HCT116 (cell line): ENCODE measurements around the gene ICOSLG.

Source experiments
- CTCF ChIP-seq, 3 experiments: fragments of 200-600 bp in 1 of 3; sonication (generic) in 1 of 3; IDR thresholded peaks in 2 of 3; conservative IDR thresholded peaks in 1 of 3; 2 replicates each; pipeline ENCODE4 v1.5.1; 2012 to 2017; ENCODE audit warnings: low read depth in 2 of 3, low read length in 2 of 3, antibody characterized with exemption in 1 of 3, borderline replicate concordance in 1 of 3, control low read depth in 1 of 3, mild to moderate bottlenecking in 1 of 3, mixed read lengths in 1 of 3, mixed run types in 1 of 3, moderate library complexity in 1 of 3; ENCODE audit not compliant: insufficient read depth in 1 of 3
- EZH2 ChIP-seq: fragments of 200-600 bp; sonication (generic); IDR thresholded peaks from 2 replicates; pipeline ENCODE4 v1.6.1; 2017; ENCODE audit warnings: antibody characterized with exemption, mixed run types
- POLR2A ChIP-seq: IDR thresholded peaks from 2 replicates; pipeline ENCODE4 v1.7.0; 2011; ENCODE audit warnings: borderline replicate concordance; ENCODE audit not compliant: insufficient read depth, insufficient read length; ENCODE audit errors: extremely low read depth
- POLR2AphosphoS5 ChIP-seq: IDR thresholded peaks from 2 replicates; pipeline ENCODE4 v1.6.1; 2011; ENCODE audit warnings: mild to moderate bottlenecking, low read depth, low read length, moderate library complexity
- SRF ChIP-seq: IDR thresholded peaks from 2 replicates; pipeline ENCODE4 v1.6.1; 2012; ENCODE audit warnings: low read depth

- TF ChIP-seq POLR2AphosphoS5 (no peak), CTCF (IDR thresholded peaks at IDR 0.05 in 2 of 3, conservative IDR thresholded peaks at IDR 0.05 in 1 of 3; ENCODE audit: borderline replicate concordance in 1 of 3, insufficient read depth in 1 of 3, low read depth in 2 of 3, low read length in 2 of 3) (no peak), POLR2A (no peak), EZH2 (no peak), SRF (no peak)
These were observed 23.0 kb upstream of the ICOSLG start for GRCh38 chr21:44263768-44264167.
